ENCODE data around the gene PITPNC1. TPM values are rescaled to one million over a fixed set of nuclear protein-coding genes. Genes with fewer than 3 reads are reported as not detected.
"Not testable (repeated sequence)": the region's sequence is repeated elsewhere in the genome, so short reads cannot be mapped to it uniquely, and the experiment has no call there.

PITPNC1 gene
- total and polyA plus RNA-seq, 2 donors (not counting 3 experiments of a cell fraction or from before 2014, with no cell fraction given): 2.4 to 9.6 TPM

- H3K27me3 ChIP-seq (ENCODE audit: control insufficient read depth in 2 of 2, insufficient read depth in 2 of 2, low read length in 2 of 2); H3K79me2 ChIP-seq (ENCODE audit: control insufficient read depth, insufficient read depth, low read length); BruUV-seq (replicated peaks); H4K20me1 ChIP-seq (replicated peaks; ENCODE audit: control insufficient read depth, extremely low read depth, insufficient read depth, low read length); intact Hi-C loops (cut with micrococcal nuclease); H3K9ac ChIP-seq (replicated peaks; ENCODE audit: extremely low read depth, insufficient read depth, low read length); H3K9me3 ChIP-seq (replicated peaks; ENCODE audit: control insufficient read depth, insufficient read depth, low read length); H3K4me1 ChIP-seq (ENCODE audit: control insufficient read depth, extremely low read depth, insufficient read depth, low read length); H3K36me3 ChIP-seq (ENCODE audit: control insufficient read depth in 2 of 2, extremely low read depth in 1 of 2, insufficient read depth in 2 of 2, low read length in 2 of 2); H3K27ac ChIP-seq (ENCODE audit: insufficient read depth, low read depth, low read length); dilution Hi-C loops (cut with MboI; ENCODE audit: extremely low pct_ligation_motif_present, low sequenced_read_pairs); H3K4me2 ChIP-seq (ENCODE audit: insufficient read depth, low read length); H2AFZ ChIP-seq (ENCODE audit: low read depth, low read length); DNase-seq (ENCODE audit: low read depth, low spot score); H3K9me1 ChIP-seq (replicated peaks; ENCODE audit: control insufficient read depth, extremely low read depth, insufficient read depth, low read length); H3K4me3 ChIP-seq (replicated peaks in 1 of 3; ENCODE audit: insufficient read depth in 1 of 3, low read depth in 1 of 3, low read length in 3 of 3); POLR2A ChIA-PET; FAIRE-seq: not testable (repeated sequence)
- CTCF ChIA-PET: interaction anchor here (0.9 to 1.2 kb wide), 2 partner anchors 41 to 142 kb away, joined by 3 to 4 read pairs; no protein-coding TSS in a partner anchor
Measured at GRCh38 chr17:67516571-67516970, 139.5 kb downstream of the PITPNC1 start.

GRCh38 chr17:67517325-67517724 lies 140.2 kb downstream of the PITPNC1 start:
- no peaks in the 10 kb centered on the region for H3K9me1 ChIP-seq (replicated peaks; ENCODE audit: control insufficient read depth, extremely low read depth, insufficient read depth, low read length)
- TF ChIP-seq JUN (IDR thresholded peaks at IDR 0.05; ENCODE audit: borderline replicate concordance, insufficient read depth, insufficient read length, low read depth): no peak
- no peak for TF ChIP-seq POLR2AphosphoS5 (IDR thresholded peaks at IDR 0.05; ENCODE audit: insufficient read depth, low read depth, low read length)
- no peak for TF ChIP-seq POLR2A (IDR thresholded peaks at IDR 0.05; ENCODE audit: low read depth, low read length)
- no peak for TF ChIP-seq MYC (IDR thresholded peaks at IDR 0.05; ENCODE audit: low read depth, low read length)
- TF ChIP-seq GATA2 (IDR thresholded peaks at IDR 0.05; ENCODE audit: insufficient read depth, insufficient read length, low read depth, low read length): no peak
- TF ChIP-seq, protein P1, sequence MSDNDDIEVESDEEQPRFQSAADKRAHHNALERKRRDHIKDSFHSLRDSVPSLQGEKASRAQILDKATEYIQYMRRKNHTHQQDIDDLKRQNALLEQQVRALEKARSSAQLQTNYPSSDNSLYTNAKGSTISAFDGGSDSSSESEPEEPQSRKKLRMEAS (IDR thresholded peaks at IDR 0.05; ENCODE audit: insufficient read depth, insufficient read length): no peak
- TF ChIP-seq FOS (IDR thresholded peaks at IDR 0.05; ENCODE audit: borderline replicate concordance, insufficient read depth, low read length): no peak
- TF ChIP-seq CTCF (IDR thresholded peaks at IDR 0.05; ENCODE audit: extremely low read depth in 1 of 2, insufficient read depth in 1 of 2, low read depth in 1 of 2, low read length in 2 of 2): no peak
- no peak for TF ChIP-seq EZH2 (IDR thresholded peaks at IDR 0.05; ENCODE audit: borderline replicate concordance, low read depth, low read length, severe bottlenecking)
- intact Hi-C loops (cut with micrococcal nuclease) (no loop called here), dilution Hi-C loops (cut with MboI; ENCODE audit: extremely low pct_ligation_motif_present, low sequenced_read_pairs) (no loop called here)
- FAIRE-seq (no peak), DNase-seq (ENCODE audit: low read depth, low spot score) (no peak)
- H3K79me2 ChIP-seq (ENCODE audit: control insufficient read depth, insufficient read depth, low read length): no peaks in the 10 kb centered on the region
- H4K20me1 ChIP-seq (replicated peaks; ENCODE audit: control insufficient read depth, extremely low read depth, insufficient read depth, low read length): no peaks in the 10 kb centered on the region
- H3K4me2 ChIP-seq (ENCODE audit: insufficient read depth, low read length): no peak overlapping the region
- no peaks in the 10 kb centered on the region for H3K9me3 ChIP-seq (replicated peaks; ENCODE audit: control insufficient read depth, insufficient read depth, low read length)
- no peak overlapping the region for H2AFZ ChIP-seq (ENCODE audit: low read depth, low read length)
- CTCF ChIA-PET: interaction anchor here (0.9 kb wide), 1 partner anchor 142 kb away, joined by 3 read pairs; no protein-coding TSS in a partner anchor
- BruUV-seq (replicated peaks): no TSS peak
- no peaks in the 10 kb centered on the region for H3K27me3 ChIP-seq (ENCODE audit: control insufficient read depth in 2 of 2, insufficient read depth in 2 of 2, low read length in 2 of 2)
- no peak overlapping the region for H3K9ac ChIP-seq (replicated peaks; ENCODE audit: extremely low read depth, insufficient read depth, low read length)
- H3K36me3 ChIP-seq (ENCODE audit: control insufficient read depth in 2 of 2, extremely low read depth in 1 of 2, insufficient read depth in 2 of 2, low read length in 2 of 2): no peaks in the 10 kb centered on the region
- POLR2A ChIA-PET: no interaction called here
- H3K4me1 ChIP-seq (ENCODE audit: control insufficient read depth, extremely low read depth, insufficient read depth, low read length): no peaks in the 10 kb centered on the region
- H3K4me3 ChIP-seq (replicated peaks in 1 of 3; ENCODE audit: insufficient read depth in 1 of 3, low read depth in 1 of 3, low read length in 3 of 3): no peak overlapping the region
- H3K27ac ChIP-seq (ENCODE audit: insufficient read depth, low read depth, low read length): no peak overlapping the region

Data from endothelial cell of umbilical vein (primary cell).